GM21447 (cell line): Measurements from ENCODE around the gene LHPP.

Experiments
- ATAC-seq: cut with Tn5 transposase; IDR thresholded peaks from one replicate; pipeline ENCODE4 v1.9.1; 2021; ENCODE audit not compliant: unreplicated experiment

LHPP gene

GRCh38 chr10:124495725-124496124, 34.1 kb downstream of the LHPP start:
- ATAC-seq: no peak

DNA sequence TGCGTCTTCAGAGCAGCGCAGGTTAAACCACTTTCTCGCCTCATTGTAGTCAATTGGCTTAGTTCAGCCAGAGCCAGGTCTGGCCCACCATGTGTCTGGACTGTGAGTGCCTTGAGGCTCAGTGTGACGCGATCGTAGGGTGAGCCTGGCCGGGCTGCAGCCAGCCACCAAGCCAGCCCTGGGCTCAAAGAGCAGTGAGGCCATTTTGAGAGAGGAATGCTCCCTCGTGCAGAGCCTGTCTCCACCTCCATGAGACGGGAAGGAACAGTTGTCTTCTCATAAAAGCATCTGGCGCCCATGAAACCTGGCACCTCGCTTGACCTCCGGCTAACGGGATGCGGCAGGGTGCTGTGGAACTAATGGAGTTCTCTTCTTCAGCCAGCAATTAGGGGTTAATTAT, 34.5 kb downstream of the LHPP start:
- ATAC-seq: no peak

- no peak for ATAC-seq
Observed at GRCh38 chr10:124496620-124497019, 35.0 kb downstream of the LHPP start.

GRCh38 chr10:124497196-124497881, 35.7 kb downstream of the LHPP start:
- no peak for ATAC-seq

DNA sequence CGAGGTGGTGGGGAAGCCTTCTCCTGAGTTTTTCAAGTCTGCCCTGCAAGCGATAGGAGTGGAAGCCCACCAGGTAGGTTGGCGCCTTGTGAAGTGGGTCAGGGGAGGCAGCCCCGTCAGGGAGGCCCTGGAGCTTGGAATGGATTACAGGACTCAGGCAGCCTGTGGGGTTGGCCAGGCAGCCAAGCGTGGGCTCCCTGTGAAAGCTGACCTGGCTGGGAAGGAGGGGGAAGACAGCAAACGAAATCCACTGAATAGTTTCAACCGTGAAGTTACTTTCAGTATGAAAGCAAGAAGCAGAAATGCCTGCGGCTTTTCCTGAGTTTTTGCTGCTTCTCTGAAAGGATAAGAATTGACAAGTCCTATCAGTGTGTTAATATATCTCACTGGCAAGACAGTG, 36.4 kb downstream of the LHPP start:
- no peak for ATAC-seq

DNA sequence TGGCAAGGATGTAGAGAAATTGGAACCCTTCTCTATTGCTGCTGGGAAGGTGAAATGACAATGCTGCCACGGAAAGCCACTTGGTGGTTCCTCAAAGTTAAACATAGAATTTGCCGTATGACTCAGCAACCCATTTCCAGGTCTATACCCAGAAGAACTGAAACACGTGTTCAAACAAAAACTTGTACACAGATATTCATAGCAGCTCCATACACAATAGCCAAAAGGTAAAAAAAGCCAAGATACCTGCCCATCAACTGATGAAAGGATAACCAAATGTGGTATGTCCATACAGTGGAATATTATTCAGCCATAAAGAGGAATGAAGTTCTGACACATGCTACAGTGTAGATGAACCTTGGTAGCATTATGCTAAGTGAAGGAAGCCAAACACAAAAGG, 39.1 kb downstream of the LHPP start:
- ATAC-seq: no peak

DNA sequence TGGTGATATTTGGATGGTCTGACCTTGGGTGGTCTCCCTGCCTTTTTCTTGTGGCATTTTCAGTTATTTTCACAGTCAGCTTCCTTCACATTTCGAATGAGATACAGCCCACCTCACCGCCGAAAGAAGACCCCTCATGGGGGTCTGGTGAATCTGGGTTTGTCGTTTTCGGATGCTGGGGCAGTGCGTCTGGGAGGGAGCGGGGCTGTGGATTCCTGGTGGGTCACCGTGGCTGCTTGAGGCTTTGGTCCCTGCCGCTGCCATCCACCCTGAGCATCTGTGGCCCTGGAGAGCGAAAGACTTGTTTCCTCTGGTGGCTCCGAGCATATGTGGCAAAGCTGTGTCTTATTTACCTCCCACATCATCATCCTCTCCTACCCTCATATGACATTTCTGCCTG, 43.1 kb downstream of the LHPP start:
- ATAC-seq: no peak

DNA sequence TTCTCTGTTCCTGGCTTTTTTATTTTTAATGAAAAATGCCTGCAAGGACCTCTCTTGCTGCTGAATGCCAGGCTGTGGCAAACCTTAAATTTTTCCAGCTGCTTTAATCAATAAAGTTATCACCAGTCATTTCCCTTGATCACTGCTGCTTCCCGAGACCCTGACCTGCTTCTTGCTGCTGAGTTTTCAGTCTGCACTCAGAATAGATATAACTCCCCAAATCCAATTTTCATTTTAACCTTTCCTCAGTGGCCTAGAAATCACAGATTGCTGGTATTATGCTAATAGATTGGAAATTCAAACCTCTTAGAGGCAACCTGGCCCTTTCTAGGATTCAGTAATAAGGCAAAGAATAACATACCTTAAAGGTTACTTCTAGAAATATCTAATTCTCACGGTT, 43.7 kb downstream of the LHPP start:
- no peak for ATAC-seq

GRCh38 chr10:124508070-124508667, 46.5 kb downstream of the LHPP start:
- no peak for ATAC-seq

DNA sequence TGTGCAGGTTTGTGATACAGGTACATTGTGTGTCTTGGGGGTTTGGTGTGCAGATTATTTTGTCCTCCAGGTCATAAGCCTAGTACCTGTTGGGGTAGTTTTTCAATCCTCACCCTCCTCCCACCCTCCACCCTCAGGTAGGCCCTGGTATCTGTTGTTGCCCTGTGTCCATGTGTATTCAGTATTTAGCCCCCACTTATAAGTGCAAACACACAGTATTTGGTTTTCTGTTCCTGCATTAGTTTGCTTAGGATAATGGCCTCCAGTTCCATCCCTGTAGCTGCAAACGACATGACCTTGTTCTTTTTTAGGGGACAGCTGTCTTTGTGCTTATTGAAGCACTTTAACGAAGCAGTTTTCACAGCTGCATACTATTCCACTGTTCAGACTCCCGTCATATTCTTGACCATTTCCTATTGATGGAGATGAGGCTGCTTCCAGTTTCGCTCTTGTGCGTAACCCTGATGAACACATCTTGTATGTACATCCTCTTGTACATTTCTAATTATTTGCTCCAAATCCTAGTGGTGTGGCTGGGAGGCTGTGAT, 47.4 kb downstream of the LHPP start:
- ATAC-seq: no peak

DNA sequence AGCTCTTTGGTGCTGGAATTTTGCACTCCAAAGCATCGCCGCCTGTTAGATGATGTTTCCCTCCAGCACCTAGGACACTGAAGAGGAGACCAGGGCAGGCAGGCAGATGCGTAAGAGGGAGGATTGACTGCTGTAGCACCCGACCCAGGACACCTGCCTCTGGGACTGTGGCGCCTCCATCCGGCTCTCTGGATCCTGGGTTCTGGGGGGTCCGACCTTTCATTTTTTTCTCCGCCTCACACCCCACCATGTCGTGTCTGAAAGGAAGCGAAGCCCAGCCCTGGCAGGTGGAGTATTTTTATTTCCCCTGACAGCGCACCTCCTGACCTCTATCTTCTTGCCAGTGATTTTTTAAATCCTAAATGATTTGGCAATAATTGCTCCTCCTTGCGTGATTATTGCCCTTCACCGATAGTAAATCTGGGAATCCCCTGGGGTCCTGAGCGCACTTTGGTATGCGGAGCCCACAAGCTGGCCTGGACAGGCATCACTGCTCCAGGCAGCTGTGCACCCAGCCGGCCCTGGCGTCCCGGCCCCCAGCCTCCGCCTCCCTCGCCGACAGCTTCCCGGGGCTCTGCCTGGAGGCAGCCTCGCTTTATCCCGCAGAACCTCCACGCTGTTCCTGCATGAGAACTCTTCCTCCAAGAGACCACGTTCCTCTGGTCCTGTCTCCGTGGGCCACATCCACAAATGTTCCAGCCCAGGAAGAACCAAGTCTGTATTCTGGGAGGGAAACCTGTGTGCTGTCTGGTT, 48.4 kb downstream of the LHPP start:
- no peak for ATAC-seq

- no peak for ATAC-seq
Observed at GRCh38 chr10:124510759-124511158, 49.1 kb downstream of the LHPP start.

GRCh38 chr10:124511205-124512039, 49.8 kb downstream of the LHPP start:
- no peak for ATAC-seq

DNA sequence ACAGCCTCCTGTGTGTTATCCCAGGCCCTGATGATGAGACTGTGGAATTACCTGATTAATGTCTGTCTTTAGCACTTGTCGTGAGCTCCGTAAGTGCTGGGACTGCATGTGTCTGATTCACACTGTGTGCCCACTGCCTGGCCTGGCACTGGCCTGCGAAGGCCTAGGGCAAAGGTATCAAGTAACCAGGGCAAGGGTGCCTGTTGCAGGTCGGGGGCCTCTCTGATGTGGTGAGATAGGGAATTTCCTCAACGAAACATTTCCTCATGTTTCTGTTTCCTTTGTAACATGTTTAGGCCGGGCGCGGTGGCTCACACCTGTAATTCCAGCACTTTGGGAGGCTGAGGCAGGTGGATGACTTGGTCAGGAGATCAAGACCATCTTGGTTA, 50.4 kb downstream of the LHPP start:
- no peak for ATAC-seq

GRCh38 chr10:124512600-124512999, 51.0 kb downstream of the LHPP start:
- no peak for ATAC-seq

GRCh38 chr10:124515244-124515970, 53.8 kb downstream of the LHPP start:
- ATAC-seq: no peak

DNA sequence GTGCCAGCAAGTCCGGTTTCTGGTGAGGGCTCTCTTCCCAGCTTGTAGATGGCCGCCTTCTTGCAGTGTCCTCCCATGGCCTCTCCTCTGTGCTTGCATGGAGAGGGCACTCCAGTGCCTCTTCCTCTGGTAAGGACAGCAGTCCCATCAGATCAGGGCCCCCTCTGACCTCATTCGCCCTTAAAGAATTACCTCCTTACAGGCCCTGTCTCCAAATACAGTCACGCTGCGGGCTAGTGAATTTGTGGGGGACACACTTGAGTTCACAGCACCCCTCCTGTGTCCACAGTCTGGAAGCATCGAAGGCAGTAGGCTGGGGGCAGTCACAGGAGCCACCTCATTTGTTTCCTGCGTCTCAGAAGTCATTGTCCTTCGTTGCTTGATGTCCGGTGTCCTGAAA, 54.6 kb downstream of the LHPP start:
- no peak for ATAC-seq

- no peak for ATAC-seq
Observed at GRCh38 chr10:124516746-124517397, 55.2 kb downstream of the LHPP start.

- ATAC-seq: no peak
Observed at GRCh38 chr10:124517461-124517860, 55.8 kb downstream of the LHPP start.

GRCh38 chr10:124517931-124518330, 56.3 kb downstream of the LHPP start:
- no peak for ATAC-seq
